ENCODE data around the gene HNRNPA2B1.

DNA sequence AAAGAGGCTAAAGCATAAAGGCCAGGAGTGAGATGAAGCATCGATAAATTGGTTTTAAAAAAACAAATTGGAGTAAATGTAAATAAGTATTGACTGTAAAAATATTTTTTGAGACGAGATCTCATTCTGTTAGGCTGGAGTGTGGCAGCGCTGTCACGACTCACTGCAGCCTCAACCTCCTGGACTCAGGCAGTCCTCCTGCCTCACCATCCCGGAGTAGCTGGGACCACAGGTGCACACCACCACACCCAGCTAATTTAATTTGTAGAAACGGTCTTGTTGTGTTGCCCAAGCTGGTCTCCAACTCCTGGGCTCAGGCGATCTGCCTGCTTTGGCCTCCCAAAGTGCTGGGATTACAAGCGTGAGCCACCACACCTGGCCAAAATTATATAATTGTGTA lies 17.8 kb downstream of the HNRNPA2B1 start:
- TF ChIP-seq POLR2A (IDR thresholded peaks at IDR 0.05; ENCODE audit: low read length), result no peak
- TF ChIP-seq GATA1 (IDR thresholded peaks at IDR 0.05; ENCODE audit: low read depth, low read length), result no peak
